ENCODE results near the gene CELA2A. TPM values are rescaled to one million over a fixed set of nuclear protein-coding genes. Genes with fewer than 3 reads are reported as not detected.
A peak's percentile ranks its signal among the peaks of the same experiment; 100 is the strongest.

The CELA2A gene
- total and polyA plus RNA-seq, 11 donors: 0.76 to 1.0 (median 0.84) TPM; not detected in 6

- intact Hi-C loops (cut with DNase I): loop anchor here in 1 of 10 donors (10.0 kb wide), 1 partner anchor 284 kb away; no protein-coding TSS in a partner anchor
- peaks cover 0 to 84% (median 42%) of the 10 kb centered on the region in 12 donors for H3K4me1 ChIP-seq
These were observed 37.6 kb upstream of the CELA2A start for GRCh38 chr1:15418806-15419515.

GRCh38 chr1:15420853-15421465 lies 35.6 kb upstream of the CELA2A start:
- Histone ChIP-seq H3K4me3 (no peak overlapping the region), H3K27me3 (no peaks in the 10 kb centered on the region), H3K9me3 (no peaks in the 10 kb centered on the region), H3K36me3 (peaks cover 0 to 22% (median 0%) of the 10 kb centered on the region in 9 donors), H3K4me1 (peaks cover 0 to 66% (median 28%) of the 10 kb centered on the region in 12 donors), H3K27ac (no peak overlapping the region)
- WGBS, 4 donors: 79 to 90% (median 86%) methylated on average over 6 to 8 of the region's 8 CpGs
- TF ChIP-seq POLR2A (IDR thresholded peaks at IDR 0.05) (no peak), CTCF (IDR thresholded peaks at IDR 0.05) (no peak)
- no peak for DNase-seq
- intact Hi-C loops (cut with DNase I): loop anchor here in 2 of 10 donors (10.0 kb wide), 2 partner anchors 266 to 276 kb away; partner anchors contain the start of gene TMEM51 (in 1 of the 2)
- no peak for ATAC-seq

More at GRCh38 chr1:15418806-15419515, 37.6 kb upstream of the CELA2A start:
- no peak for DNase-seq
- no peak for ATAC-seq
- H3K4me3 ChIP-seq: no peak overlapping the region
- H3K27me3 ChIP-seq: no peaks in the 10 kb centered on the region
- TF ChIP-seq CTCF (IDR thresholded peaks at IDR 0.05) (no peak), POLR2A (IDR thresholded peaks at IDR 0.05) (no peak)
- WGBS, 4 donors: 64 to 72% (median 69%) methylated on average over 17 to 18 of the region's 18 CpGs
- peaks cover 0 to 25% (median 0%) of the 10 kb centered on the region in 9 donors for H3K36me3 ChIP-seq
- no peaks in the 10 kb centered on the region for H3K9me3 ChIP-seq
- H3K27ac ChIP-seq: peak overlapping the region in 3 of 12 donors; percentile 22 to 36 (median 30)

GRCh38 chr1:15422871-15423270 lies 33.7 kb upstream of the CELA2A start:
- Histone ChIP-seq H3K27ac (no peak overlapping the region), H3K27me3 (no peaks in the 10 kb centered on the region), H3K4me1 (peaks cover 0 to 64% (median 20%) of the 10 kb centered on the region in 12 donors), H3K36me3 (peaks cover 0 to 39% (median 4%) of the 10 kb centered on the region in 9 donors), H3K4me3 (no peak overlapping the region), H3K9me3 (no peaks in the 10 kb centered on the region)
- DNase-seq (no peak), ATAC-seq (peak in 1 of 4 donors; percentile 12)
- 94 to 99% (median 98%) methylated on average over 4 to 8 of the region's 8 CpGs for WGBS, 4 donors
- intact Hi-C loops (cut with DNase I): loop anchor here in 2 of 10 donors (10.0 kb wide), 2 partner anchors 268 to 278 kb away; partner anchors contain the start of gene TMEM51 (in 1 of the 2)
- no peak for TF ChIP-seq CTCF (IDR thresholded peaks at IDR 0.05)
- no peak for TF ChIP-seq POLR2A (IDR thresholded peaks at IDR 0.05)

Data from heart left ventricle (tissue), 16 donors.